Panc1 (cell line): ENCODE measurements around the gene GALNT14. TPM values are rescaled to one million over a fixed set of nuclear protein-coding genes. Genes with fewer than 3 reads are reported as not detected.

Experiments
- ATAC-seq: fragments of 200-7000 bp; cut with Tn5 transposase; 2 replicates; pipeline ENCODE4 v1.9.1; 2020; ENCODE audit warnings: mild to moderate bottlenecking, moderate library complexity
- BruUV-seq: library from RNA; stranded (reverse); fragments of 400-500 nt; replicated peaks from 2 replicates; lab custom pipeline; 2021; lab: Mats Ljungman, UMichigan
- CTCF ChIA-PET: fragments of 300-600 bp; sonication (Branson Sonifier 250); formaldehyde crosslinking; loops from one replicate; lab custom pipeline; 2022; ENCODE audit warnings: antibody characterized with exemption; lab: Charles Lee
- POLR2A ChIA-PET: fragments of 300-600 bp; sonication (Branson Sonifier 250); formaldehyde crosslinking; loops from one replicate; lab custom pipeline; 2022; ENCODE audit warnings: antibody characterized with exemption; lab: Charles Lee
- DNase-seq: peaks from one replicate; pipeline ENCODE4 v3.0.0-alpha.2; 2010; ENCODE audit warnings: low read depth, low spot score
- H3K27ac ChIP-seq: 2 replicates; pipeline ENCODE4 v1.5.1; 2011; ENCODE audit warnings: mild to moderate bottlenecking, low read length, inconsistent platforms
- H3K27me3 ChIP-seq: fragments of 200-500 bp; sonication (Bioruptor generic); 2 replicates; pipeline ENCODE4 v1.6.0; 2014; ENCODE audit warnings: low read length, inconsistent platforms; ENCODE audit not compliant: control insufficient read depth, insufficient read depth
- H3K36me3 ChIP-seq: fragments of 200-500 bp; sonication (Bioruptor generic); 2 replicates; pipeline ENCODE4 v1.5.1; 2014; ENCODE audit warnings: inconsistent platforms, mild to moderate bottlenecking, low read length, moderate library complexity; ENCODE audit not compliant: control insufficient read depth, insufficient read depth
- H3K4me1 ChIP-seq: 2 replicates; pipeline ENCODE4 v1.5.1; 2011; ENCODE audit warnings: inconsistent platforms, mild to moderate bottlenecking, low read length, moderate library complexity; ENCODE audit not compliant: control insufficient read depth, insufficient read depth
- H3K4me3 ChIP-seq, 2 experiments: 2 replicates each; pipeline ENCODE4 v1.5.1; 2011 to 2012; ENCODE audit warnings: low read depth in 2 of 2, low read length in 2 of 2, mild to moderate bottlenecking in 2 of 2, inconsistent platforms in 1 of 2, moderate library complexity in 1 of 2
- H3K9me3 ChIP-seq: fragments of 200-500 bp; sonication (Bioruptor generic); 2 replicates; pipeline ENCODE4 v1.5.1; 2014; ENCODE audit warnings: low read depth, mild to moderate bottlenecking, inconsistent platforms, low read length, moderate library complexity; ENCODE audit not compliant: control insufficient read depth, insufficient read depth
- POLR2AphosphoS5 ChIP-seq: IDR thresholded peaks from 2 replicates; pipeline ENCODE4 v1.6.1; 2012; ENCODE audit warnings: mild to moderate bottlenecking, low read depth, low read length, moderate library complexity
- SIN3A ChIP-seq: IDR thresholded peaks from 2 replicates; pipeline ENCODE4 v1.6.1; 2012; ENCODE audit warnings: low read depth, mild to moderate bottlenecking, low read length, moderate library complexity, borderline replicate concordance; ENCODE audit not compliant: insufficient read depth
- TCF7L2 ChIP-seq: IDR thresholded peaks from 2 replicates; pipeline ENCODE4 v1.6.1; 2011; ENCODE audit warnings: mild to moderate bottlenecking, low read depth, low read length, inconsistent platforms
- in situ Hi-C: cut with HindIII; loops from 2 replicates; pipeline ENCODE4 v1.10.0; 2016; ENCODE audit warnings: low sequenced_read_pairs, low pct_unique_long_range_greater_than_20kb
- intact Hi-C: fragments of 100-400 bp; cut with micrococcal nuclease; formaldehyde crosslinking; loops from one replicate; pipeline ENCODE4 v1.10.0; 2022; ENCODE audit not compliant: unreplicated experiment
- total RNA-seq: library from RNA; stranded (reverse); gene quantifications from one replicate; pipeline ENCODE4 v1.2.1, GENCODE V29; 2021; ENCODE audit not compliant: unreplicated experiment
- TF ChIP-seq, protein P1 (sequence below): fragments of 450-650 bp; IDR thresholded peaks from 2 replicates; pipeline ENCODE4 v1.5.1; 2017; ENCODE audit warnings: mild to moderate bottlenecking
- TF ChIP-seq, protein P2 (sequence below), 2 experiments: IDR thresholded peaks; 2 replicates each; pipeline ENCODE4 v1.6.1; 2011 to 2012; ENCODE audit warnings: low read depth in 2 of 2, control low read depth in 1 of 2, low read length in 1 of 2, mild to moderate bottlenecking in 1 of 2, moderate library complexity in 1 of 2; ENCODE audit not compliant: insufficient read depth in 1 of 2

Gene GALNT14
- total RNA-seq, 1 experiment from 2014 or later = 0.67 TPM

DNA sequence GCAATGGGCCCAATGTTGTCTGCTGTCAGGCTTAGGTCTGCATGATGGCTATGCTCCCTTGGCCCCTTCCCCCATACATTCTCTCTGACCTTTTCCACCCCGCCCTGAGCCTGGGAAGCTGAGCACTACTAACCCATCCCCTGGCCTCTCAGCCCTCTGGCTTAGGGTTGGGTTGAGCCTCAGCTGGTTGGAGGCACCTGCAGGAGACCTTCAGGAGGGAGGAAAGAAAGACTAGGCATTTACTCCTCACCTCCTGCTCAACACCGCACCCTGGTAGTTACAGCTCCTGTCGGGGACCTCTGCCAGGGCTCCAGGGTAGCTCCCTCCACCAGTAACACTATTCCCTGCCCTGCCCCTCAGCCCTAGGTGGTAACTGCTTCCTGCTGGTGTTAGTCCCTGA is 80.5 kb downstream of the GALNT14 start:
- Histone ChIP-seq H3K4me3 (no peak overlapping the region), H3K27me3 (no peaks in the 10 kb centered on the region), H3K27ac (no peak overlapping the region), H3K9me3 (no peaks in the 10 kb centered on the region), H3K36me3 (no peaks in the 10 kb centered on the region), H3K4me1 (no peaks in the 10 kb centered on the region)
- ChIA-PET POLR2A (no interaction called here), CTCF (no interaction called here)
- no peak for ATAC-seq
- no TSS peak for BruUV-seq
- DNase-seq = no peak
- intact Hi-C loops = no loop called here
- TF ChIP-seq SIN3A (no peak), TCF7L2 (no peak), POLR2AphosphoS5 (no peak)
- TF ChIP-seq, protein P1, sequence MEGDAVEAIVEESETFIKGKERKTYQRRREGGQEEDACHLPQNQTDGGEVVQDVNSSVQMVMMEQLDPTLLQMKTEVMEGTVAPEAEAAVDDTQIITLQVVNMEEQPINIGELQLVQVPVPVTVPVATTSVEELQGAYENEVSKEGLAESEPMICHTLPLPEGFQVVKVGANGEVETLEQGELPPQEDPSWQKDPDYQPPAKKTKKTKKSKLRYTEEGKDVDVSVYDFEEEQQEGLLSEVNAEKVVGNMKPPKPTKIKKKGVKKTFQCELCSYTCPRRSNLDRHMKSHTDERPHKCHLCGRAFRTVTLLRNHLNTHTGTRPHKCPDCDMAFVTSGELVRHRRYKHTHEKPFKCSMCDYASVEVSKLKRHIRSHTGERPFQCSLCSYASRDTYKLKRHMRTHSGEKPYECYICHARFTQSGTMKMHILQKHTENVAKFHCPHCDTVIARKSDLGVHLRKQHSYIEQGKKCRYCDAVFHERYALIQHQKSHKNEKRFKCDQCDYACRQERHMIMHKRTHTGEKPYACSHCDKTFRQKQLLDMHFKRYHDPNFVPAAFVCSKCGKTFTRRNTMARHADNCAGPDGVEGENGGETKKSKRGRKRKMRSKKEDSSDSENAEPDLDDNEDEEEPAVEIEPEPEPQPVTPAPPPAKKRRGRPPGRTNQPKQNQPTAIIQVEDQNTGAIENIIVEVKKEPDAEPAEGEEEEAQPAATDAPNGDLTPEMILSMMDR = no peak
- TF ChIP-seq, protein P2, sequence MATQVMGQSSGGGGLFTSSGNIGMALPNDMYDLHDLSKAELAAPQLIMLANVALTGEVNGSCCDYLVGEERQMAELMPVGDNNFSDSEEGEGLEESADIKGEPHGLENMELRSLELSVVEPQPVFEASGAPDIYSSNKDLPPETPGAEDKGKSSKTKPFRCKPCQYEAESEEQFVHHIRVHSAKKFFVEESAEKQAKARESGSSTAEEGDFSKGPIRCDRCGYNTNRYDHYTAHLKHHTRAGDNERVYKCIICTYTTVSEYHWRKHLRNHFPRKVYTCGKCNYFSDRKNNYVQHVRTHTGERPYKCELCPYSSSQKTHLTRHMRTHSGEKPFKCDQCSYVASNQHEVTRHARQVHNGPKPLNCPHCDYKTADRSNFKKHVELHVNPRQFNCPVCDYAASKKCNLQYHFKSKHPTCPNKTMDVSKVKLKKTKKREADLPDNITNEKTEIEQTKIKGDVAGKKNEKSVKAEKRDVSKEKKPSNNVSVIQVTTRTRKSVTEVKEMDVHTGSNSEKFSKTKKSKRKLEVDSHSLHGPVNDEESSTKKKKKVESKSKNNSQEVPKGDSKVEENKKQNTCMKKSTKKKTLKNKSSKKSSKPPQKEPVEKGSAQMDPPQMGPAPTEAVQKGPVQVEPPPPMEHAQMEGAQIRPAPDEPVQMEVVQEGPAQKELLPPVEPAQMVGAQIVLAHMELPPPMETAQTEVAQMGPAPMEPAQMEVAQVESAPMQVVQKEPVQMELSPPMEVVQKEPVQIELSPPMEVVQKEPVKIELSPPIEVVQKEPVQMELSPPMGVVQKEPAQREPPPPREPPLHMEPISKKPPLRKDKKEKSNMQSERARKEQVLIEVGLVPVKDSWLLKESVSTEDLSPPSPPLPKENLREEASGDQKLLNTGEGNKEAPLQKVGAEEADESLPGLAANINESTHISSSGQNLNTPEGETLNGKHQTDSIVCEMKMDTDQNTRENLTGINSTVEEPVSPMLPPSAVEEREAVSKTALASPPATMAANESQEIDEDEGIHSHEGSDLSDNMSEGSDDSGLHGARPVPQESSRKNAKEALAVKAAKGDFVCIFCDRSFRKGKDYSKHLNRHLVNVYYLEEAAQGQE (IDR thresholded peaks at IDR 0.05; ENCODE audit: insufficient read depth in 1 of 2, low read depth in 2 of 2, low read length in 1 of 2) = no peak
- in situ Hi-C loops = no loop called here

DNA sequence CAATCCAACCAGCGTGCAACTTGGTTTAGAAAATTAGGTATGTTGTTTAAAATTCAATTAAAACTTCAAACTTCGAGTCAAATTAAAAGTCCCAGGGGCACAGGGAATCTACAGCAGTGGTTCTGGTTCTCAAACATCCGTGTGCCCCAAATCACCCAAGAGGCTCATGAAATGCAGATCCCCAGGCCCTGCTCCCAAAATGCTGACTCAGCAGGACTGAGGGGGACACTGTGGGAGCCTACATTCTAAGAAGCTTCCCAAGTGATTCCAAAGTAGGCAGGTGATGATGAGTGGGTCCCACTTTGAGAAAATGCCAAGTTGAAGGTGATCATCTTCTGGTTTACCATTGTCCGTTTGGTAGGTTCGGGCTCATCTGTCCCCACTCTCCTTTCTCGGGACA is 82.3 kb downstream of the GALNT14 start:
- H3K4me3 ChIP-seq = no peak overlapping the region
- POLR2A ChIA-PET = no interaction called here
- CTCF ChIA-PET = no interaction called here
- no peaks in the 10 kb centered on the region for H3K27me3 ChIP-seq
- no peak for DNase-seq
- ATAC-seq = no peak
- no peak overlapping the region for H3K27ac ChIP-seq
- H3K9me3 ChIP-seq = no peaks in the 10 kb centered on the region
- H3K36me3 ChIP-seq = no peaks in the 10 kb centered on the region
- no peaks in the 10 kb centered on the region for H3K4me1 ChIP-seq
- TF ChIP-seq, protein P2 (IDR thresholded peaks at IDR 0.05; ENCODE audit: insufficient read depth in 1 of 2, low read depth in 2 of 2, low read length in 1 of 2) = no peak
- no peak for TF ChIP-seq SIN3A
- no peak for TF ChIP-seq POLR2AphosphoS5
- TF ChIP-seq, protein P1 = no peak
- TF ChIP-seq TCF7L2 = no peak
- in situ Hi-C loops (no loop called here), intact Hi-C loops (no loop called here)
- no TSS peak for BruUV-seq
